IPS-11a (cell line): Measurements from ENCODE around the gene ZNF770.

Source experiments
- H3K4me3 ChIP-seq: one replicate; pipeline ENCODE4 v1.5.1; 2013; ENCODE audit warnings: low read depth, low read length, control low read depth

The ZNF770 gene, protein sequence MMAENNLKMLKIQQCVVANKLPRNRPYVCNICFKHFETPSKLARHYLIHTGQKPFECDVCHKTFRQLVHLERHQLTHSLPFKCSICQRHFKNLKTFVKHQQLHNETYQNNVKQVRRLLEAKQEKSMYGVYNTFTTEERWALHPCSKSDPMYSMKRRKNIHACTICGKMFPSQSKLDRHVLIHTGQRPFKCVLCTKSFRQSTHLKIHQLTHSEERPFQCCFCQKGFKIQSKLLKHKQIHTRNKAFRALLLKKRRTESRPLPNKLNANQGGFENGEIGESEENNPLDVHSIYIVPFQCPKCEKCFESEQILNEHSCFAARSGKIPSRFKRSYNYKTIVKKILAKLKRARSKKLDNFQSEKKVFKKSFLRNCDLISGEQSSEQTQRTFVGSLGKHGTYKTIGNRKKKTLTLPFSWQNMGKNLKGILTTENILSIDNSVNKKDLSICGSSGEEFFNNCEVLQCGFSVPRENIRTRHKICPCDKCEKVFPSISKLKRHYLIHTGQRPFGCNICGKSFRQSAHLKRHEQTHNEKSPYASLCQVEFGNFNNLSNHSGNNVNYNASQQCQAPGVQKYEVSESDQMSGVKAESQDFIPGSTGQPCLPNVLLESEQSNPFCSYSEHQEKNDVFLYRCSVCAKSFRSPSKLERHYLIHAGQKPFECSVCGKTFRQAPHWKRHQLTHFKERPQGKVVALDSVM

DNA sequence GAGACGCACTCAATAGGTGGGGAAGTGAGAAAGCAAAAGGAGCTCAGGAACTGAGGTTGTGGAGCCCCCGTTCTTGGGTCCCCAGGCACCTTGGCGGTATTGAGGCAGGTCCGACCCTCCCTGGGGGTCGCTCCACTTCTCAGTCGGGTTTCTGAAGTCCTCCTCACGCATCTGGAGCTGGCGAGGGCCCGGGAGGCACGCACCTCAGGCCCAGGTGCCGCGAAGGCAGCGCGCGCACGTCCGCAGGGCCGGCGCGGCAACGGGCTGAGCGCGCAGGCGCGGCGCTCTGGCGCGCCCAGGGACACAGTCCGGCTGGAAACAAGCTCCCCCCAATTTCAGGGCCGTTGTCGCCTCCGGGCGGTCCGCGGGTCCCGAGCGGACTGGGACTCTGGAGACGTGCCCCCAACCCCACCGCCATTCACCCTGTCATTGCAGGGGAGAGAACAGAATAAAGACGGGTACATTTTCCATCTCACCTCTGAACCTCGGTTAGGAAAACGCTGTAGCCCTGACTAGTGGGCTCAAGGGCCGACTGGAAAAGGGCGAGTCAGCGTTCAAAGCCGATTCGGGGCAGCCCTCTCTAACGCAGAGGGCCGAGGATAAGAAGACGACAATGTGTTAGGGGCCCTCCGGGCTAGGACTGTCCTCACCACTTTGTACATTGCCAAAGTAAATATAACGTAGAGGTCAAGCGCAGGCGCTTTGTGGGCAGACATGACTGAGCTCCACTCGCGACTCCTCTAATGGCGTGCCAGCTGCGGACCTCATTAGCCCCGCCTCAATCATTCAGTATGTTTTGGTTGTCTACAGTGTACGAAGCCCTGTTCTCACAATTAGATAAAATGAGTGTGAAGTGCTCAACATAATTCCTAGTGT lies at the start of gene ZNF770:
ZNF770 (minus strand) TSS at position 261 of the 876 bp plus-strand sequence. CDS start 4,853 bp downstream, outside the sequence.
- H3K4me3 ChIP-seq, result peak within 1 kb of the TSS; percentile 99

DNA sequence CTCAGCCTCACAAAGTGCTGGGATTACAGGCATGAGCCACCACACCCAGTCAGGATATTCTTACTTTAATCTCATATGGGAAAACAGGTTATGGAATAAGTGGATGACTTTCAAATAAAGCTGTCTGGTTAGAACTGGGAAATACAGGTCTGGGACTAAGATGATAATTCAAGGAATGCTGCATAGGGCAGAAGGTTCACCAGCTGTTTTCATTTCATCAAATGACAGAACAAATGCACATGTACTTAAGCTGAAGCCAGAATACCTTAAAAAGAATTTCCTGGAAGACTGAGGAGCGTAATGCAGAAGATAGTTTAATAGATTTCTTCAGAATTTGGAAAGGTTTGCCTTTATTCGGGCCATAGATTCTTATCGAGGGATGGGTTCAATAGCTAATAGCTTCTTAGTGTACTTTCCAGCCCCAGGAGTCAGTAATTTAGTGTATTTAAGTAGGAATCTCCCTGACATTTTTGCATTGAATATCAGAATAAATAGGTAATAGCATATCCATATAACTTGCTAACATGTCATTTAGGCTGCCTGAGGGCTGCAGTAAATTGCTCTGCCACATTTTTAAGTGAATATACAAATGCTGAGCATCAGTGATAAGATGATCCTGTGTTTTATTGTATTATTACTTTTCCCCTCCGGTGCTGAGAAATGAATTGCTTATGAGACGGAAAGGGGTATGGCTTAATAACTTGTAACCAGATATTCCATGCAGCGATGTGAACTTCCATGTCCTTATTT lies 40.3 kb upstream of the ZNF770 start:
- no peak overlapping the region for H3K4me3 ChIP-seq

DNA sequence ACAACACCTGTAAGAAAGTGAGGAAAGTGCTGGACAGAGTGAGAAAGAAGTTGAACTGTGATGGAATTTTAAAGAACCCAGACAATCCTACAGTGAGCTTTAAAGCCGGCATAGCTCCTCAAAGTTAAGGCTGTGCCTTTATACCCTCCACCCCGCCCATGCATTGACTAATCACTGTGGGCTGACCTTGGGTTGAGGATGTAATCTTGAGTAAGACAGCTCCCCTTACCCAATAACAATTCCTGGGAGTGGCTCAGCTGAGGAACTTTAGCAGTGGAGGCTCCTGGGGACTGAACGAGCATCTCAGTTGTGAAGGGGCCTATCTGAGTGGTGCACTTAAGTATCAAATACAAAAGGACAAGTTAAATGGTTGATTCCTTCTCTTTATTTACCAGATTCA lies 35.7 kb upstream of the ZNF770 start:
- no peak overlapping the region for H3K4me3 ChIP-seq

DNA sequence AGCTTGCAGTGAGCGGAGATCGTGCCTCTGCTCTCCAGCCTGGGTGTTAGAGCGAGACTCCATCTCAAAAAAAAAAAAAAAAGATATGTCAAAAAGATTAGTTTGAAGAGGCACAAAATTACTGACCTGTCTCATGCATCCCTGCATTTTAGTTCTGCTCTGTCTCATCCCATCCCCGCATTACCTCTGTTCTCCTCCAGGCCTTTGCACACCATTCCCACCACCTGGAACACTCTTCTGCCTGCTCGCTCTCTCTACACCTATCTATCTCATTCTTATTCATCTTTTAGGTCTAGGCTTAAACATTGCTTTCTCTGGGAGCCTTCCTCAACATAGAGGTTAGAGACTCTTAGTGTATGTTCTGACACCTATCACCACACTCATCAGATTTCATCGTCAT lies 32.9 kb upstream of the ZNF770 start:
- no peak overlapping the region for H3K4me3 ChIP-seq

DNA sequence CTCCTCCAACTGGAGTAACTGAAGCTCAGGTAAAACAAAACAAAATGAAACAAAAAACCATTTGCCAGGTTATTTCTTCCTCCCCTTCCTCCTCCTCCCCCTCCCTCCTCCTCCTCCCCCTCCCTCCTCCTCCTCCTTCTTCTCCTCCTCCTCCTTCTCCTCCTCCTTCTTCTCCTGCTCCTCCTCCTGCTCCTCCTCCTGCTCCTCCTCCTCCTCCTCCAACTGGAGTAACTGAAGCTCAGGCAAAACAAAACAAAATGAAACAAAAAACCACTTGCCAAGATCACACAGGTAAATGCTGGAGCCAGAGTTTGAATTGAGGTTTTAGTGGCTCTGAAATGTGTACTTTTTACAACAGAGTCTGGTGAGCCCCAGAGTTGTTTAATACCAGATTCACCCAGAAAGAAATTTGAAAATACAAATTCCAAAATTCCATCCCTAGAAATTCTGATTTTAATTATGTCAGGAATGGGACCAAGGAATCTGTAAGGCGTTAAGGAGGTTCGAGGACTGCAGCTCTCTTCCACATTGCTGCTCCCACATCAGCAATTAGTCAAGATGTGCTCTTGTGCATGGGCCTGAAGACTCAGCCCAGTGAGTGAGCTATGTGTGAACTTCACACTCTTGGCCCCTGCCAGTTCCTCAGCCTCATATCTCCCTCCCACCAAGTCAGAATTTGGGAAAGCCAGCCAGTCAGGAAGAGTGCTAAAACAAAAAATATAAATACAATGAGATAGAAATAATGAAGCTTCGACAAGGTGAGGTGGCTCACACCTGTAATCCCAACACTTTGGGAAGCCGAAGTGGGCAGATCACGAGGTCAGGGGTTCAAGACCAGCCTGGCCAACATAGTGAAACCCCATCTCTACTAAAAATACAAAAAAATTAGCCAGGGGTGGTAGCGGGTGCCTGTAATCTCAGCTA lies 31.6 kb upstream of the ZNF770 start:
- no peak overlapping the region for H3K4me3 ChIP-seq

DNA sequence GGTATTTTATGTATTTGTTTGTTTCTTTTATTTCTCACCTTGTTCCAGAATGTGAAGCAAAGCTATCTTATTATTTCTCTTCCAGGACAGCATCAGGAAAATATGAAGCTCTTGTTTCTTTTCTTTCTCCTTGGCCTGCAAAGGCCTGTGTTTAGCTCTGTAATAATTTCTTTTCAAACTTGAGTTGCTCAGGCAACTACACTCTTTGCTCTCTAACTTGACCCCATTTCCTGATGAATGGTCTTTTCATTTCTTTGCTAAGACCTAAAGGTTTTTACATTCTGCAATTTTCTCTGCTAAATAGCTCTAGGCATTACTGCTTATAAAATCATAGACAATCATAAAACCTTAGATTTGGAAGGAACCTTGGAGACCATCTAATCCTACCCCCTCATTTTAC lies 26.2 kb upstream of the ZNF770 start:
- H3K4me3 ChIP-seq, result no peak overlapping the region

DNA sequence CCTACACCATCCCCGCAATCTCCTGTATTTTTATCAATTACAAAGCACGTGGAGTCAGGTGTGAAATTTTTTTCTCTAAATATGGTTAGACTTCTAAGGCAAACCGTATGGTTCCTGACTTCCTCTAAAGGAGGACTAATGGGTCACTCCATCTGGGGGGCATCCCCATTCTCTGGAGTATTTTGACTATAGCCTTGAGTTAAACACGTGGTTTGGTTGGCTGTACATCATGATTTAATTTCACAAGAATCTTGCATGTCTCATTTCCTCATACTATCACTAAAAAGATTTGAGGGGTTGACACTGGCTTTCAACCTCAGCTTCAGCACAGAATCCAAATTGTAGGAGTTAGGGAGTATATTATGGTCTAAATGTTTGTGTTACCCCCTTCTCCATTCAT lies 25.3 kb upstream of the ZNF770 start:
- no peak overlapping the region for H3K4me3 ChIP-seq

DNA sequence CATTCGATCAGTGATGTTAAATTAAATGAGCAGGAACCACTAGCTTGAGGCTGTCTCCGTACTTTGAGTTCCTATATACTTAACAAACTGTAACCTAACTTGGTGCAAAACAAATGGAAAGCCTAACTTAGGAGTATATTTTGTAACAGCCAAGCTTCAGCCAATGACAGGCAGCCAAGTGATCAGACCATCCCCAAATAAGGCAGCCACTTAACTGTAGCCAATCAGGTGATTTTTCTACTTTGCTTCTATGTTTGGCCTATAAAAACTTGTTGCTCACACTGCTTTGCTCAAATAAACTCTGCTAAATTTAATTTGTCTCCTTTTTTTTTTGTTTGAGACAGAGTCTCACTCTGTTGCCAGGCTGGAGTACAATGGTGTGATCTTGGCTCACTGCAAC lies 19.3 kb upstream of the ZNF770 start:
- no peak overlapping the region for H3K4me3 ChIP-seq

DNA sequence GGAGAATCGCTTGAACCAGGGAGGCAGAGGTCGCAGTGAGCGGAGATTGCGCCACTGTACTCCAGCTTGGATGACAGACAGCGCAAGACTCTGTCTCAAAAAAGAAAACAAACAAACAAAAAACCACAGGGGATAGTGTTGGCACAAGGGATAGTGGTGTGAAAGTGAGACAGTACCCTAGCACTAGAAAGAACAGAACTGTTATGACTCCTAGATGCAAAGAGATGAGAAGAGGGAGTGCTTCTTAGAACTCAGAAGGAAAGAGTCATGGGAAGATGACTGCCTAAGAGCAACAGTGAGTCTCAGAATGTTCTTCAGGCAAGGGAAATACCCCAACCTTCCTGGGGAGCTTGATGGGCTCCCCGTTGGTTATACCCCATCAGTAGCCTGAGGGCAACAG lies 17.8 kb upstream of the ZNF770 start:
- no peak overlapping the region for H3K4me3 ChIP-seq

DNA sequence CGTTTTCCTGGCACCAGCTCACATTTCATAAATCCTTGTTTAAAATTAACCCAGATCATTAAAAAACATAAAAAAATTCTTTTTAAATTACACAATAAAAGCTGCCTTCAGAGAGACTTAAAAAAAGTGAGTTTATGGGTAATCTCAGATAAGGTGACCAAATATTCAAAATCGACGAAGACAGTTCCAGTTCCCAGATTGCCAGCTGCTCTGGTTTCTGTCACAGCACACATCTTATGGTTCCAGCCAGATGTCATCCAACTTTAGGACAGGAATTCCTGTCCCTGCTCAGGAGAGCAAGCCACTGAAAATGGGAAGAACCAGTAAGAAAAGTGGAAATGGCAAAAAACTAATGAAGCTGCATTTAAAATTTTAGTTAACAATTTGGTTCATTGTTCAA lies 15.8 kb upstream of the ZNF770 start:
- H3K4me3 ChIP-seq, result no peak overlapping the region

DNA sequence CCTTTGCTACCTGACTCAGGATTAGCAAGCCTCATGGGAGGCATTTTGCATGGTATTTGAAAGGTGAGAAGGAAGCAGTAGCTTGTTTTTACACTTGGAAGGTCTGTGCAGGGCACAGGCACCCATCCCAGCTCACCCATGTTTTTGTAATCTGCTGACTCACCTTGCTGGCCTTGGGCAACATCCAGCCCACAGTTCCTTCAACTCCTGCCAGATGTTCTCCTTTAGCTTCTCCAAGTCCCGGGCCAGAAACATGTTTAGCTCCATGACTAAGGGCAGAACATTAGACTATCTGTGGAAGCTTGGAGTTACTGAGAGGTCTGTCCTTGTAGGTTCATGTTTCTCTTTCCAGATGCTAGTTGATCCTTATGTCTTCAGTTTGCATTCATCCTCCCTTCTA lies 12.4 kb upstream of the ZNF770 start:
- H3K4me3 ChIP-seq, result no peak overlapping the region

DNA sequence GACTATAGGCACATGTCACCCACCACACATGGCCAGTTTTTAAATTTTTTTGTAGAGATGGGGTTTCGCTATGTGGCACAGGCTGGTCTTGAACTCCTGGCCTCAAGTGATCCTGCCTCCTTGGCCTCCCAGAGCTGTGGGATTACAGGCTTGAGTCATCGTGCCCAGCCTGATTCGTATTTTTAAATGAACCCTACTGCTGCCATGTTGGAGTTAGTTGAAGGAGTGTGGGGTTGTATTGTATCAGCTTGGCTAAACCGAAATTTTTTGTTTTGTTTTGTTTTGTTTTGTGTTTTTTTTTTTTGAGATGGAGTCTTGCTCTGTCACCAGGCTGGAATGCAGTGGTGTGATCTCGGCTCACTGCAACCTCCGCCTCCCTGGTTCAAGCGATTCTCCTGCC lies 11.8 kb upstream of the ZNF770 start:
- no peak overlapping the region for H3K4me3 ChIP-seq

DNA sequence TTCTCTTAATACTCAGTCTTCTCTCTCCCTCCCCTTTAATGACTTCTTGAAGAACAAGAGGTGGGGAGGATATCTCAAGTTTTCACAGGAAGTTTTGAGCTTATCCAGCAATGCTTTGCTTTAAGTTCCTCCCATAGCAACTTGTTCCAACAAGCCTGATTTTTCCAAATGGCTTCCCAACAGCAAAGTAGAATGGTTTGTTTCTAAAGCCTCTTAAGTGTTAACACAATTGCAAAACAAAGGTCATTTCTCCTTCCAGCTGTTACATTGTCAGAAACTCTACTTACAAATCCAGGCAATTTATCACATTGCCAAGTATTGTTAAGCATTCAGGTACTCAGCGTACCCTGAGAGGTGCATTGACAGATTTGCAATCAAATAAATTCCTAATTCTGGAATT lies 6.8 kb upstream of the ZNF770 start:
- no peak overlapping the region for H3K4me3 ChIP-seq

DNA sequence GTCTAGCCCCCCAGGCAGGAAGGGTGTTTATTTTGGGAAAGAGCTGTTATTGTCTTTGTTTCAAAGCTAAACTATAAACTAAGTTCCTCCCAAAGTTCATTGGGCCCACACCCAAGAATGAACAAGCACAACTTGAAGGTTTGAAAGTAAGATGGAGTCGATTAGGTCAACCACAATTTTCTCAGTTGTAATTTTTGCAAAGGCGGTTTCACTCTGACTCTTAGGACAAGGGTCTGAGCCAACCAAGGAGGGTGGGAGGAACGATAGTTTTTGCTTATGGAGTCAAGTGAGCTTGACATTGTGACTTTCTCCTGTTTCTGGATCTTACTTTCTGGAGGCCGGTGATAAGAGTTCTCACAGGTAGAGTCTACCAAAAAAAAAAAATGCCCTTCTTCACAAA lies 5.8 kb upstream of the ZNF770 start:
- no peak overlapping the region for H3K4me3 ChIP-seq

DNA sequence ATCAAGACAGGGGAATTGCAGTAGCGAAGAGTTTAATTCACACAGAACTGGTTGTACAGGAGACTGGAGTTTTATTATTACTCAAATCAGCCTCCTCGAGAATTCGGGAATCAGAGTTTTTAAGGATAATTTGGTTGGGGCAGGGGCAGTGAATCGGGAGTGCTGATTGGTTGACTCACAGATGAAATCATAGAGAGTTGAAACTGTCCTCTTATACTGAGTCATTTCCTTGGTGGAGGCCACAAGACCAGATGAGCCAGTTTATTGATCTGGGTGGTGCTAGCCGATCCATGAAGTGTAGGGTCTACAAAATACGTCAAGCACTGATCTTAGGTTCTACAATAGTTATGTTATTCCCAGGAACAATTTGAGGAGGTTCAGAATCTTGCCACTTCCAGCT lies 5.3 kb upstream of the ZNF770 start:
- no peak overlapping the region for H3K4me3 ChIP-seq

DNA sequence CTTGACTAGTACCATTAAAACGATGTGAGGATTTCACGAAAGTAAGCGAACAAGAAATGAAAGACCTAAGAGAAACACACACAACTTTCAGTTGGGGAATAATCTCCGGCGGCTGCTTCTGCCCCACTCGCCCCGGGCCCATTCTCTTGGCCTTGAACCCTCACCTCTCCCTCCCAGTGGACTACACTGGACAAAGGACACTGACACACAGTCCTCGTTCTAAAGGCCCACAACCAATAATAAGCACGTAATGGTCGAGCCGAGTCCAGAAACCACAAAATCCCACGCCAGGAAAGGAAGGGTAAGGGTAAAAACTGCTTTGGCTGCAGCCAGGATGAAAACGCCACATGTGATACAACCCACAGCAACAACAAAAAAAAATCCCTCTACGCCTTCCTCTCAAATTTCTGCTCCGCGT lies 469 bp downstream of the ZNF770 start:
- peak overlapping the region; percentile 99 for H3K4me3 ChIP-seq

DNA sequence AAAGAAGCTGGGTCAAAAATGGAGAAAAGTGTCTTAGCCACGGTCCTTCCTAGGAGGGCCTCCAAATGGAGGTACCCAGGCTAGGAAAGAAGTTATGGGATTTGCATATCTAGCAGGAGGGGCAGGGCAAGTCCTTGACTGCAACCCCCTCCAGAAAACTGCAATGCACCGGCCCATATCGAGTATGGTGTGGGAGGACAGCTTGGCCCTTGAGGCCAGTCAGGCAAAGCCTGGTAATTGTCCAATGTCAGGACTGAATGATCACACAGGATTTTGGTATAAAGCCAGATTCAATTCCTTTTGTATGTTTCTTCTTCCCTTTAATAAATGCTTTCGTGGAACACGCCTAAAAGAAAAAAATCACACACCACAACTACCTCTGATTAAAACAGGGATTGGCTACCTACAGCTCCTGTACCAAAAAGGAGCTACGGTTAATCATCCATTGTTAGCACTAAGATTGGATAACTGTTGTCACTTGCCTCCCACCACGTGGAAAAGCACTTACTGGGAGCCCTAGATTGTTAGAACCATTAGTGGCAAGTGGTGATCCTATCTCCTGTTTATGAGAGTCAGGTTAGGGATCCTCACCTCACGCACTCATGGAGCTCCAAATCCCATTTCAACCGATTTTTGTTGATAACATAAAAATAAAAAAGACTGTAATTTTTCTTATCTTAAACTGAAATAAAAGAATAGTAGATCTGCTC lies 1.2 kb downstream of the ZNF770 start:
- H3K4me3 ChIP-seq, result peak overlapping the region; percentile 99

DNA sequence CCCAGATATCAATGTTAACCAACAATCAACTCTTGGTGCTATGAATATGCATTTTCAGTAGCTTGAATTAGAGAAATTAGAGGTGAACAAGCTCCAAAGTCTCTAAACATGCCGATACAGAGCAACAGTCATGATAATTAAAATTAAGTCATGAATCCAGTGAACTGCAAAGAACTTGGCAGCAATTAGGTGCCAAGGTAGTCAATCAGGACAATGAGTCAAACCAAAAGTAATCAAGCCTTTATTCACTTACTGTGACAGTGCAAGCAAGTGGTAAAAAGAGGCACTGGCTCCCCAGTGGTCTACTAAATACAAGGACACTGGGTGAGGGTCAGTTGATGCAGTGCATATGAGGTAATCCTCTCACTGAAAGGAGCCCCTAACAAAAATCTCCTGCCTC lies 1.8 kb downstream of the ZNF770 start:
- peak overlapping the region; percentile 99 for H3K4me3 ChIP-seq
